ENCODE measurements around the gene THY1.
A peak's percentile ranks its signal among the peaks of the same experiment; 100 is the strongest.

THY1 gene

DNA sequence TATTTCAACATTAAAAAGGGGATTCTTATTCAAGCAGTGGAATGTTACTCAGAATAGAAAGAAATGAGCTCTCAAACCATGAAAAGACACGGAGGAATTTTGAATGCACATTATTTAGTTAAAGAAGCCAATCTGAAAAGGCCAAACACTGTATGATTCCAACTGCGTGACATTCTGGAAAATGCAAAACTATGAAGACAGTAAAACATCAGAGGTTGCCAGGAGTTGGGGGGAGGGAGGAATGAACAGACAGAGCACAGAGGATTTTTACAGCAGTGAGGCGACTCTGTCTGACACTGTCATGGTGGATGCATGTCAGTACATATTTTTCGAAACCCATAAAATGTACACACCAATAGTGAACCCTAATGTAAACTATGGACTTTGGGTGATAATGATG, 22.9 kb upstream of the THY1 start:
- Histone ChIP-seq H3K4me1 (ENCODE audit: control insufficient read depth, insufficient read depth, low read depth, low read length) (no peaks in the 10 kb centered on the region), H3K18ac (ENCODE audit: low read depth in 1 of 2, low read length in 2 of 2) (no peak overlapping the region), H4K8ac (ENCODE audit: low read length) (no peak overlapping the region), H2BK5ac (ENCODE audit: low read depth, low read length, poor library complexity, severe bottlenecking) (no peak overlapping the region), H3K9me3 (ENCODE audit: control insufficient read depth, low read length) (no peaks in the 10 kb centered on the region), H2BK120ac (ENCODE audit: low read depth, low read length) (no peak overlapping the region), H2BK12ac (ENCODE audit: low read length in 2 of 2) (no peak overlapping the region), H2AK5ac (ENCODE audit: low read length, severe bottlenecking) (no peak overlapping the region), H2BK15ac (ENCODE audit: low read depth, poor library complexity, severe bottlenecking) (no peak overlapping the region), H3K14ac (ENCODE audit: low read length in 2 of 2) (no peak overlapping the region), H3K9ac (ENCODE audit: low read length) (peak overlapping the region; percentile 31), H3K27me3 (ENCODE audit: control insufficient read depth in 1 of 2, insufficient read depth in 1 of 2, low read length in 2 of 2) (peaks cover 0 to 27% of the 10 kb centered on the region in 2 experiments), H3K79me1 (replicated peaks; ENCODE audit: low read length, poor library complexity, severe bottlenecking) (no peaks in the 10 kb centered on the region), H3K23ac (ENCODE audit: low read length in 2 of 2) (no peak overlapping the region), H3K36me3 (ENCODE audit: control insufficient read depth in 1 of 2, insufficient read depth in 2 of 2, low read depth in 1 of 2, low read length in 2 of 2) (no peaks in the 10 kb centered on the region), H3K4me3 (ENCODE audit: insufficient read depth in 1 of 2, low read depth in 1 of 2, low read length in 2 of 2) (peak overlapping the region in 1 of 2 experiments; percentile 34), H2AFZ (ENCODE audit: low read depth, low read length) (no peak overlapping the region), H4K91ac (ENCODE audit: low read length) (no peak overlapping the region), H3K4me2 (ENCODE audit: low read length, poor library complexity, severe bottlenecking) (no peak overlapping the region), H3K27ac (ENCODE audit: low read length, poor library complexity, severe bottlenecking) (no peak overlapping the region), H3K4ac (ENCODE audit: low read depth in 1 of 2, low read length in 2 of 2) (no peak overlapping the region)
- 97% methylated on average over 2 of the region's 4 CpGs for WGBS
- no peak for DNase-seq

DNA sequence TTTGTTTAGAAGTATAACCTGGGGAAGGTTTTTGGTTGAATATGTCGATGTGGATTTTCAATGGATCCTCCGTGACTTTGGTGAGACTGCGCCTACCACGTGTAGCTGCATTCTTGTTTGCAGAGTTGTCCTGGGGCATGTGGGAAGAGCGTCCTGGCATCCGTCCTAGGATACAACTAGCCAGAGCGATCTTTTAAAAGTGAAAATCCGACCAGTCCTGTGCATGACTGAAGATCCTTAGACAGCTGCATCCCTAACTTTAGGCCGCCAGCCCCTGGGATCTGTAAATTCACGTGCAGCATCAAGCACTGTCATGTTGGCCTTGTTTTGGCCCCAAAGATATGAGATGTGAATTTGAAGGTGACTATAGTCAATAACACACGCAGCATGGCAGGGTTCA, 22.4 kb upstream of the THY1 start:
- H2AFZ ChIP-seq (ENCODE audit: low read depth, low read length) = no peak overlapping the region
- H3K18ac ChIP-seq (ENCODE audit: low read depth in 1 of 2, low read length in 2 of 2) = no peak overlapping the region
- no peak overlapping the region for H4K91ac ChIP-seq (ENCODE audit: low read length)
- H3K4ac ChIP-seq (ENCODE audit: low read depth in 1 of 2, low read length in 2 of 2) = no peak overlapping the region
- no peak overlapping the region for H3K23ac ChIP-seq (ENCODE audit: low read length in 2 of 2)
- WGBS = 87% methylated on average over 11 of the region's 11 CpGs
- no peak overlapping the region for H4K8ac ChIP-seq (ENCODE audit: low read length)
- H3K79me1 ChIP-seq (replicated peaks; ENCODE audit: low read length, poor library complexity, severe bottlenecking) = no peaks in the 10 kb centered on the region
- no peak for DNase-seq
- peak overlapping the region in 1 of 2 experiments; percentile 34 for H3K4me3 ChIP-seq (ENCODE audit: insufficient read depth in 1 of 2, low read depth in 1 of 2, low read length in 2 of 2)
- H2BK12ac ChIP-seq (ENCODE audit: low read length in 2 of 2) = no peak overlapping the region
- H3K9me3 ChIP-seq (ENCODE audit: control insufficient read depth, low read length) = no peaks in the 10 kb centered on the region
- no peak overlapping the region for H2BK5ac ChIP-seq (ENCODE audit: low read depth, low read length, poor library complexity, severe bottlenecking)
- no peak overlapping the region for H2BK120ac ChIP-seq (ENCODE audit: low read depth, low read length)
- H3K27ac ChIP-seq (ENCODE audit: low read length, poor library complexity, severe bottlenecking) = no peak overlapping the region
- H3K9ac ChIP-seq (ENCODE audit: low read length) = peak overlapping the region; percentile 31
- H2AK5ac ChIP-seq (ENCODE audit: low read length, severe bottlenecking) = no peak overlapping the region
- H3K36me3 ChIP-seq (ENCODE audit: control insufficient read depth in 1 of 2, insufficient read depth in 2 of 2, low read depth in 1 of 2, low read length in 2 of 2) = no peaks in the 10 kb centered on the region
- H2BK15ac ChIP-seq (ENCODE audit: low read depth, poor library complexity, severe bottlenecking) = no peak overlapping the region
- H3K4me2 ChIP-seq (ENCODE audit: low read length, poor library complexity, severe bottlenecking) = no peak overlapping the region
- no peaks in the 10 kb centered on the region for H3K4me1 ChIP-seq (ENCODE audit: control insufficient read depth, insufficient read depth, low read depth, low read length)
- peaks cover 0 to 23% of the 10 kb centered on the region in 2 experiments for H3K27me3 ChIP-seq (ENCODE audit: control insufficient read depth in 1 of 2, insufficient read depth in 1 of 2, low read length in 2 of 2)
- no peak overlapping the region for H3K14ac ChIP-seq (ENCODE audit: low read length in 2 of 2)

DNA sequence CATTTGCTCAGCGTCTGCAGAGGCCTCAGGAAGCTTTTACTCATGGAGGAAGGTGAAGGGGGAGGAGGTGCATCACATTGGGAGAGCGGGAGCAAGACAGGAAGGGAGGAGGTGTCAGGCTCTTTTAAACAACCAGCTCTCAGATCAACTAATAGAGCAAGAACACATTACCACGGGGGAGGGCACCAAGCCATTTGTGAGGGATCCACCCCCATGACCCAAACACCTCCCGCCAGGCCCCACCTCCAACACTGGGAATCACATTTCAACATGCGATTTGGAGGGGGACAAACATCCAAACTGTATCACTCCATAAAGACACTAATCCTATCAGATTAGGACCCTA, 18.9 kb upstream of the THY1 start:
- no peak overlapping the region for H3K4me3 ChIP-seq (ENCODE audit: insufficient read depth in 1 of 2, low read depth in 1 of 2, low read length in 2 of 2)
- no peak overlapping the region for H2BK120ac ChIP-seq (ENCODE audit: low read depth, low read length)
- no peaks in the 10 kb centered on the region for H3K9me3 ChIP-seq (ENCODE audit: control insufficient read depth, low read length)
- H3K27me3 ChIP-seq (ENCODE audit: control insufficient read depth in 1 of 2, insufficient read depth in 1 of 2, low read length in 2 of 2) = peaks cover 0 to 8% of the 10 kb centered on the region in 2 experiments
- no peak overlapping the region for H2AFZ ChIP-seq (ENCODE audit: low read depth, low read length)
- no peak overlapping the region for H4K91ac ChIP-seq (ENCODE audit: low read length)
- H3K9ac ChIP-seq (ENCODE audit: low read length) = no peak overlapping the region
- H3K36me3 ChIP-seq (ENCODE audit: control insufficient read depth in 1 of 2, insufficient read depth in 2 of 2, low read depth in 1 of 2, low read length in 2 of 2) = no peaks in the 10 kb centered on the region
- H2AK5ac ChIP-seq (ENCODE audit: low read length, severe bottlenecking) = no peak overlapping the region
- H3K4me2 ChIP-seq (ENCODE audit: low read length, poor library complexity, severe bottlenecking) = no peak overlapping the region
- no peak overlapping the region for H3K18ac ChIP-seq (ENCODE audit: low read depth in 1 of 2, low read length in 2 of 2)
- H4K8ac ChIP-seq (ENCODE audit: low read length) = no peak overlapping the region
- no peak overlapping the region for H3K27ac ChIP-seq (ENCODE audit: low read length, poor library complexity, severe bottlenecking)
- no peak overlapping the region for H3K4ac ChIP-seq (ENCODE audit: low read depth in 1 of 2, low read length in 2 of 2)
- no peak for DNase-seq
- H3K14ac ChIP-seq (ENCODE audit: low read length in 2 of 2) = no peak overlapping the region
- no peak overlapping the region for H2BK5ac ChIP-seq (ENCODE audit: low read depth, low read length, poor library complexity, severe bottlenecking)
- H3K79me1 ChIP-seq (replicated peaks; ENCODE audit: low read length, poor library complexity, severe bottlenecking) = no peaks in the 10 kb centered on the region
- 48% methylated on average over 4 of the region's 5 CpGs for WGBS
- no peak overlapping the region for H3K23ac ChIP-seq (ENCODE audit: low read length in 2 of 2)
- no peak overlapping the region for H2BK12ac ChIP-seq (ENCODE audit: low read length in 2 of 2)
- H2BK15ac ChIP-seq (ENCODE audit: low read depth, poor library complexity, severe bottlenecking) = no peak overlapping the region
- no peaks in the 10 kb centered on the region for H3K4me1 ChIP-seq (ENCODE audit: control insufficient read depth, insufficient read depth, low read depth, low read length)

- H2BK120ac ChIP-seq (ENCODE audit: low read depth, low read length) = no peak overlapping the region
- H2AK5ac ChIP-seq (ENCODE audit: low read length, severe bottlenecking) = no peak overlapping the region
- H3K9me3 ChIP-seq (ENCODE audit: control insufficient read depth, low read length) = no peaks in the 10 kb centered on the region
- H3K18ac ChIP-seq (ENCODE audit: low read depth in 1 of 2, low read length in 2 of 2) = no peak overlapping the region
- no peak overlapping the region for H3K4ac ChIP-seq (ENCODE audit: low read depth in 1 of 2, low read length in 2 of 2)
- DNase-seq = no peak
- no peak overlapping the region for H3K27ac ChIP-seq (ENCODE audit: low read length, poor library complexity, severe bottlenecking)
- H3K4me1 ChIP-seq (ENCODE audit: control insufficient read depth, insufficient read depth, low read depth, low read length) = no peaks in the 10 kb centered on the region
- 58% methylated on average over 5 of the region's 5 CpGs for WGBS
- H3K79me1 ChIP-seq (replicated peaks; ENCODE audit: low read length, poor library complexity, severe bottlenecking) = no peaks in the 10 kb centered on the region
- no peak overlapping the region for H4K91ac ChIP-seq (ENCODE audit: low read length)
- H3K9ac ChIP-seq (ENCODE audit: low read length) = no peak overlapping the region
- H3K4me2 ChIP-seq (ENCODE audit: low read length, poor library complexity, severe bottlenecking) = no peak overlapping the region
- no peak overlapping the region for H2BK12ac ChIP-seq (ENCODE audit: low read length in 2 of 2)
- no peak overlapping the region for H3K14ac ChIP-seq (ENCODE audit: low read length in 2 of 2)
- no peak overlapping the region for H3K23ac ChIP-seq (ENCODE audit: low read length in 2 of 2)
- H2AFZ ChIP-seq (ENCODE audit: low read depth, low read length) = no peak overlapping the region
- no peak overlapping the region for H4K8ac ChIP-seq (ENCODE audit: low read length)
- peaks cover 0 to 16% of the 10 kb centered on the region in 2 experiments for H3K27me3 ChIP-seq (ENCODE audit: control insufficient read depth in 1 of 2, insufficient read depth in 1 of 2, low read length in 2 of 2)
- no peak overlapping the region for H3K4me3 ChIP-seq (ENCODE audit: insufficient read depth in 1 of 2, low read depth in 1 of 2, low read length in 2 of 2)
- no peak overlapping the region for H2BK5ac ChIP-seq (ENCODE audit: low read depth, low read length, poor library complexity, severe bottlenecking)
- no peak overlapping the region for H2BK15ac ChIP-seq (ENCODE audit: low read depth, poor library complexity, severe bottlenecking)
- no peaks in the 10 kb centered on the region for H3K36me3 ChIP-seq (ENCODE audit: control insufficient read depth in 1 of 2, insufficient read depth in 2 of 2, low read depth in 1 of 2, low read length in 2 of 2)
Observed at GRCh38 chr11:119438599-119438998, 15.6 kb upstream of the THY1 start.

Data from mesenchymal stem cell (in vitro differentiated cells and primary cell).